ENCODE results near the gene AEN.

Gene AEN

DNA sequence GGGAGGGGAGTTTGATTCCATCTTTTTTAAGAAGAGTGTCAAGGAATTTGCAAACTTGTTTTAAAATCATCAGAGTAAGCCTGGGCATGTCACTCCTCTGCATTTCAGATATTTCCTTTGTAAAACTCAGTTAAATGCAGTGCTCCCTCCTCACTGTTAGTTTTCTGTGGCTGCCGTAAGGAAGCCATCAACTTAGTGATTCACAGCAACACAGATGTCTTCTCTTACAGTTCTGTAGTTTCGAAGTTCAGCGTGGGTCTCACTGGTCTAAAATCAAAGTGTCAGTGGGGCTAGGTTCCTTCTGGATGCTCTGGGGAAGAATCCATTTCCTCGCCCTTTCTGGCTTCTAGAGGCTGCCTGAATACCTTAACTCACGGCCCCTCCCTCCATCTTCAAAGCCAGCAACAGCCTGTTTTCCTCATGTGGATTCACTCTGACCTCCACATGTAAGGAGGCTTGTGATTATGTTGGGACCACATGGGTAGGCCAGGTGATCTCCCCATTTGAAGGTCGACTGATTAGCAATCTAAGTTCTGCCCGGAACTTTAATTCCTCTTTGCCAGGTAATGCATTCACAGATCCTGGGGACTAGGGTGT, 30.1 kb downstream of the AEN start:
- no peak for DNase-seq

DNA sequence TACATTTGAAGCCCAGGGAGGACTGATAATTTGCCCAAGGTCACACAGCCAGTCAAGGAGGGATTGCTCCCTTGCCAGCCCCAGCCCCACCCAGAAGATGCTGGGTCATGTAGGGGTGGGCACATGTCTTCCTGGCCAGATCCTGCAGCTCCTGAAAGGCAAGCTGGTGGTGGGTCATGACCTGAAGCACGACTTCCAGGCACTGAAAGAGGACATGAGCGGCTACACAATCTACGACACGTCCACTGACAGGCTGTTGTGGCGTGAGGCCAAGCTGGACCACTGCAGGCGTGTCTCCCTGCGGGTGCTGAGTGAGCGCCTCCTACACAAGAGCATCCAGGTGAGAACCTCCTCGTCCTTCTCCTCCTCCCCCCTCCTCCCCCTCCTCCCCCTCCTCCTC, 30.8 kb downstream of the AEN start:
- no peak for DNase-seq

DNA sequence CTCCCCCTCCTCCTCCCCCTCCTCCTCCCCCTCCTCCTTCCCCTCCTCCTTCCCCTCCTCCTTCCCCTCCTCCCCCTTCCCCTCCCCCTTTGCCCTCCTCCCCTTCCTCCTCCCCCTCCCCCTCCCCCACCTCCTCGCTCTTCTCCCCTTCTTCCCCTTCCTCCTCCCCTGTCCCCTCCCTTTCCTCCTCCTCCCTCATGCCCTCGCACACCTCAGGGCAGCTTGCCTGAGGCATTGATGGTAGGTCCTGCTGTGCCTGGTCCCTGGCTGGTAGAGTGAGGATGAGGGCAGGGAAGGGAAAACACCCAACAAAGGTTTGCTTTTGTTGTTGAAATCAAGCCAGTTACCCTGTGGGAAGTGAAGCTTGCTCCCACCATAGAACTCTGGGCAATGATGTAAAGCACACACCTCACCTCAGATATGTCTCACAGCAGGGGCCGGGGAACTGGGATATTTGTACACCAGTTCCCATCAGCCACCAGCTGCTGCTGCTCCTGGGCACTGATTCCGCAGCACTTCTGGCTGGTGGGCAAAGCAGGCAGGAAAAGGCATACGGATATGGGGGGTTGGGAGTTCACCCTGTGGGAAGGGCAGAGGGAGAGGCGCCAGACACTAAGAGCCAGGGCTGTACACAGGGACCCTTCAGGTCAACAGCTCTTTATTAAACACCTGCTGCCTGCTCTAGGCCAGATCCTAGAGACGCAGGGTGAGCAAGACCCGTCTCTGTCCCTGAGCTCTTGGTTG, 31.5 kb downstream of the AEN start:
- no peak for DNase-seq

- no peak for DNase-seq
Measured at GRCh38 chr15:88653200-88654064, 32.3 kb downstream of the AEN start.

DNA sequence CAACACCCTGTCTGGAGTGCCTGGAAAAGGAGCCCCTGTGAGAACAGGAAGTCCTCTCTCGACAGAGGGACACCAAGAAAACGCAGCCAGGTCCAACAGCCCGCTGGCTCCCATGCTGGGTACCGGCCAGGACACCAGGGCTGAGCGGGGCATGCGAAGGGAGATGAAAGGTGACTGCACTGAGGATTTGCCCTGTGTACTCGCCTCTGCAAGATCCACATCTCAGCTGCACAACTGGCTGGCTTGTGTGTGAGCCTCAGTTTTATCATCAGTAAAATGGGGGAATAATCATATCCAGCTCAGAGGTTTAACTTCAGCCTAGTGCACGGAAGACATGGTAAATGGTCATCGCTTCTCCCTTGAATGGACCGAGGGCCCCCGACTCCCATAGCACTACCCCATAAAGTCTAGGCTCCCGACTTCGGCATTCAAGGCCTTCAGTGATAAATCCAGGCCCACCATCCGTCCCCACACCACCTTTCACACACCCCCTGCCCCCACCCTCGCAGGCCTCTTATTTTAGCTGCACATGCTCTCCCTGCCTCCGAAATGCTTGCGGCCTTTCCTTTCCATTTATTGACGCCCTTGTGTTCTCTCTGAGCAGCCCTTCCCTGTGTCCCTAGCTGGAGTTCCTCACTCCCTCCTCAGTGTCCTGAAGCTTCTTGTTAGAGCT, 33.4 kb downstream of the AEN start:
- no peak for DNase-seq

DNA sequence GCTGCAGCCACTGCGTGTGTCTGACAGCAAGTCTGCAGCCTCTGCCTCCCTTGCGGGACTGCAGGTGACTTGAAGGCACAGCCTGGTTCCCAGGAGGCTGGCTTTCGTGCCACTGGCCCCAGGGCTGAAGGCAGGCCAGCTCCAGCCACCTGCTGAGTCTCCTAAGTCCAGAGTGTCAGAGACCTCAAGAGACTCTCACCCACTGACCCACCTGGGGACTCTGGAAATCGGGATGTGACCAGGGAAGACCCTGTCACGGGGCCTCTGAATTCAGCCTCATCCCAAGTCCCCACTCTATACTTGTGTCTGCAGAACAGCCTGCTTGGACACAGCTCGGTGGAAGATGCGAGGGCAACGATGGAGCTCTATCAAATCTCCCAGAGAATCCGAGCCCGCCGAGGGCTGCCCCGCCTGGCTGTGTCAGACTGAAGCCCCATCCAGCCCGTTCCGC, 34.0 kb downstream of the AEN start:
- DNase-seq: no peak

DNA sequence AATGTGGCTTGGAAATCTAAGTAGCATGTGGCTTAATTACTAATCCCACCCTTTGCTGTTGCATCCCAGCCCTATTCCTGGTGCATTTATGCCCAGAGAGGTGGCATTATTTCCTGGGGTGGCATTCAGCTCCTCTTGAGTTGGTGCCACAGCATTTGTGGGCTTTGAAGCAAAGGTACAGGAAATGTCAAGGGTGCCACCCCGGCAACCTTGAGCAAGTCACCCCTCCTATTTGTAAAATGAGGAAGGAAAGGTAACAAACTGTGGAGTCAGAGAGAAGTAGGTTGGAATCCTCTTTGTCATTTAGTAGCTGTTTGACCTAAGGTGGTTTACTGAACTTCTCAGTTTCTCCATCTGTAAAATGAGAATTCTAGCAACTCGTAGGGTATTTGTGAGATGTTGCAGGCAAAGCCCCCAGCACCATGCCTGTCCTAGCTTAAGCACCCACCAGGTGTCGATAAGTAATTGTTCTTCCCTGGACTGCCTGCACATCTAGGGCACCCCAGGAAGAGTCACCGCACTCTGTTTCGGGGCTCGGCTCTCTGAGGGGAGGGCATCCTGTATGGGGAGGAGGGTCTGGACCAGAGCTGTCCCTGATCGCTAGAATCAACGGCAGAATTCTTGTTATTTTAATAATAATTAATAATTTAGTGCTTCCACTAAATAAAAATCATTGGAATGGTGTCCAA, 34.8 kb downstream of the AEN start:
- DNase-seq: no peak

- no peak for DNase-seq
Measured at GRCh38 chr15:88656760-88657221, 35.7 kb downstream of the AEN start.

DNA sequence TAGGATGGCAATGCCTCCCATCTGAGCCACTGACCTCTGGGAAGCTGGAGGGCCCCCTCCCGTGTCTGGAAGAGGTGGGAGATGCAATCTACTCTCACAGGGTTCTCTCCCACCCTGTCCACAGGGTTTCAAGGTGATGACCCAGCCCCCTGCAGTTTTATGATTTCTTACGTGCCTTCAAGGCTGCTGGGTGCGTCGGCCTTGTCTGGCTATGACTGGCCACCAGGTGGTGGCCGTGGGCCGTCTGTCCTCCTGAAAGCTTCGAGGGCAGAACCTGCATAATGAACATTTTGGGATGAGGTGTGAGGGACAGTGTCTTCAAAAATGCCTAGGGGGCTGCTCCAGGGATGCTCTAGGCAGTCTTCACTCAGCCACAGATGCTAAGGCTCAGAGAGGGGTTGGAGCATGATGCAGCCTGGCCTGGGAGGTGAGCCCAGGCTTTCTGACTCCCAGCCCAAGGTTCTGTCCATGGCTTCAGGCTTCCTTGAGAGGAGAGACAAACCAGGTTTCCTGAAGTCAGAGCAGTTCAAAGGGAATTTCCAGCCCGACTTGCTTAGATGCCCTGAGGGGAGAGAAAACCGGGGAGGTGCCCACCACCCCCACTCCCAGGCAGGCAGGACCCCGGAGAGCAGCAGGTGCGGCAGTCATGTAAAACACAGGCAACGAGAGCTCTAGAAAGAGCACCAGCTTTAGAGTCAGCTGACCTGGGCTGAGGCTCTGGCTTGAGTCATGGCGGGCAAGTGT, 36.4 kb downstream of the AEN start:
- peak in 1 of 2 experiments; percentile 0 for DNase-seq

- DNase-seq: no peak
Measured at GRCh38 chr15:88658070-88658965, 37.2 kb downstream of the AEN start.

GRCh38 chr15:88658972-88659931, 38.1 kb downstream of the AEN start:
- DNase-seq: no peak

DNA sequence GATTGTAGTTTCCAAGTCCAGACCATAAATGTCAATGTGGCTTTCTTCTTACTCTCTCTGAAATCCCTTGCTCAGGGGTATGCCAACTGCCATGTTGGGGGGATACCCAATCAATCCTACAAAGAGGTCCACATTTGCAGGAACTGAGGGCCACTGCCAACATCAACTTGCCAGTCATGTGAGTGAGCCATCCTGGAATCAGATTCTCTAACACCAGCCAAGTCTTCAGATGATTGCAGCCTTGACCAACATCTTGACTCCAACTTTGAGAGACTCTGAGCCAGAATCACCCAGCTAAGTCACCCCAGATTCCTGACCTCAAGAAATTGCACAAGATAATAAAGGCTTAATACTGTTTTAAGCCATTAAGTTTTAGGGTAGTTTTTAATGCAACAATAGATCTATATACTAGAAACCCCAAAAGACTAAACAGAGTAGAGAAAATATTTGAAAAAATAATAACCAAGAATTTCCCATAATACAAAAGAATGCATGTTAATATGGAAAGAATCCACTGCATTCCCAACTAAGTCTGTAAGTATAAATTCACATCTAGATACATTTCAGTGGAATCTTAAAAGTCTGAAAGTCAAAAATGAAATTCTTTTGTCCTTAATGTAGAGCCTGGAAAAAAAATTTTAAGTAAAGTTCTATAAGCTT, 40.0 kb downstream of the AEN start:
- no peak for DNase-seq

DNA sequence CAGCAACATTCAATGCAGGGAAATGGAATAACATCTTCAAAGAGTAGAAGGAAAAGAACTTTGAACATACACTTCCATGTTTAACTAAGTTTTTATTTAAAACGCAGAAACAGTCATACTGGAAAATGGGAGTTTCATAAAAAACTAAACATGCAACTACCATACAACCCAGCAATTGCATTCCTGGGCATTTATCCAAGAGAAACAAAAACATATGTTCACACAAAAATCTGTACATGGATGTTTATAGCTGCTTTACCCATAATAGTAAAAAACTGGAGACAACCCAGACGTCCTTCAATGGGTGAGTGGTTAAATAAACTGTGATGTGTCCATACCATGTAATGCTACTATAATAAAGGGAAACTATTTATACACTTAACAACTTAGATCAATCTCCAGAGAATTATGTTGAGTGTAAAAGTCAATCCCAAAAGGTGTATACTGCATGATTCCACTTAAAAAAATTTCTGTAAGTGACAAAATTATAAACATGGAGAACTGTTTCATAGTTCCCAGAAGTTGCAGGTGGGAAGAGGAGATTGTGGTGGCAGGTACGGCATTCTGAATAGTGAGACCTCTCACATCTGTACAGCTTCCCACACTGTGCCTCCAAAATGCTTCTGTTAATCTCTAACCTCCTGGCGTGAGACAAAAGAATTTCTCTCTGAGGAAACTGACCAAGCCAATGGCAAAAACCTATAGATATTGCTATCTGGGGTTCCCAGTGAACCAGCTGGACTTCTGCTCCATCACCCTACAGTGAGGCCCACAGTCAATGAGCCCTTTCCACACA, 40.8 kb downstream of the AEN start:
- no peak for DNase-seq

GRCh38 chr15:88663141-88663621, 42.0 kb downstream of the AEN start:
- DNase-seq: no peak

DNA sequence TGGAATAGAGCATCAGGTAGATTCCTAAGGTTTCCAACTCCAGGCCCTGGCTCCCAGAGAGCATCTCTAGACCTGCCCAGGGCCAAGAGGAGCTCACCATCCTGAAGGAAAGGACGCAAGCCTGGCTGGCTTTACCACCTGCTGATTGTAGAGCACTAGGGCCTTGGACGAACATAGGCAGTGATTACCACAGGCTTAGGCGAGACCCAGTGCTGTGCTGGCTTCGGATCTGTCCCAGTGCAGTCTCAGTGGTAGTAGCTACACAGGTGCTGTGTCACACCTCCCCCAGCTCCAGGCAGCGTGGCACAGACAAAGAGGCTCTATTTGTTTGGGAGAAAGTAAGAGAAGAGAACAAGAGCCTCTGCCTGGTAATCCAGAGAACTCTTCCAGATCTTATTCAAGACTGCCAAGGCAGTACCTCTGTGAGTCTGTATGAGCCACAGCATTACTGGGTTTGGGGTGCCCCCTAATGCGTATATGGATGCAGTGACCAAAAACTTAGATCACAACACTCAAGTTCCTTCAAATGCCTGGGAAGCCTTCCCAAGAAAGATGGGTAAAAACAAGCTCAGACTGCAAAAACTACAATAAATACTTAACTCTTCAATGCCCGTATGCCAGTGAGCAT, 43.1 kb downstream of the AEN start:
- no peak for DNase-seq

DNA sequence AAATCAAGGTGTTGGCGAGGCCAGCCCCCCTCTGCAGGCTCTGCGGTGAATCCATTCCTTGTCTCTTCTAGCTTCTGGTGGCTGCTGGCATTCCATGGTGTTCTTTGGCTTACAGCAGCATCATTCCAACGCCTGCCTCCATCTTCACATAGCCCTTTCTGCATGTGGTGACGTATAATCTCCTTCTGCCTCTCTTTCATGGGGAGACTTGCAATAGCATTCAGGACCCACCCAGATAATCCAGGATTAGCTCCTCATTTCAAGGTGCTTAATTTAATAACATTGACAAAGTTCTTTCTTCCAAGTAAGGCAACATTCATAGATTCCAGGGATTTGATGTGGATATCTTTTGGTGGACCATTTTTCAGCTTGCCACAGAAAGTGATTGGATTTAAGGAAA, 53.5 kb downstream of the AEN start:
- DNase-seq: no peak

DNA sequence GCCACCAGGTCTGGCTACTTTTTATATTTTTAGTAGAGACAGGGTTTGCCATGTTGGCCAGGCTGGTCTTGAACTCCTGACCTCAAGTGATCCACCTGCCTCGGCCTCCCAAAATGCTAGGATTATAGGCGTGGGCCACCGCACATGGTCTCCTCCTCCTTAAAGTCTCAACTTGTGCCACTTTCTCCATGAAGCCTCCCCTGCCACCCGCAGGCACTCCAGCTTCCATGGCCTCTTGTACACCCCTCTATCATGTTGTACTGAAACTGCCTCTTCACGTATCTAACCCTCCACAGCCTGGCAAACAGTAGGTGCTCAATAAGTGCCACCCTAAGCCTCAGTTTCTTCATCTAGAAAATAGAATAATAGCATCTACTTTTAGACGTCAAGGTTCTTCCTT, 57.6 kb downstream of the AEN start:
- DNase-seq: no peak

Measured in NCI-H1930 (cell line).